Measurements from ENCODE around the gene TPK1. TPM values are rescaled to one million over a fixed set of nuclear protein-coding genes. Genes with fewer than 3 reads are reported as not detected.

The TPK1 gene
- total and polyA plus RNA-seq, 4 donors, result 5.3 to 16.8 (median 15.9) TPM

GRCh38 chr7:144524271-144524670, 311.6 kb downstream of the TPK1 start:
- DNase-seq (no peak), ATAC-seq (ENCODE audit: insufficient read depth, low FRiP score) (no peak)
- H3K4me3 ChIP-seq, result no peak overlapping the region
- no peaks in the 10 kb centered on the region for H3K9me3 ChIP-seq (ENCODE audit: control insufficient read depth in 4 of 4, insufficient read depth in 3 of 4, low read length in 3 of 4)
- no peak overlapping the region for H3K27ac ChIP-seq (ENCODE audit: low read depth in 1 of 2, low read length in 1 of 2)
- no peaks in the 10 kb centered on the region for H3K36me3 ChIP-seq (ENCODE audit: control insufficient read depth in 4 of 4, insufficient read depth in 4 of 4, low read length in 4 of 4)
- H3K27me3 ChIP-seq (ENCODE audit: control insufficient read depth in 3 of 3, insufficient read depth in 3 of 3, low read length in 2 of 3), result no peaks in the 10 kb centered on the region
- peaks cover 0 to 2% (median 0%) of the 10 kb centered on the region in 5 donors for H3K4me1 ChIP-seq (ENCODE audit: control insufficient read depth in 5 of 5, insufficient read depth in 5 of 5, low read length in 5 of 5)
- WGBS, 2 donors, result 84 to 86% methylated on average over 3 of the region's 3 CpGs
- no peak overlapping the region for H3K9ac ChIP-seq (ENCODE audit: insufficient read depth in 1 of 2, low read length in 2 of 2)
- TF ChIP-seq, protein P1, sequence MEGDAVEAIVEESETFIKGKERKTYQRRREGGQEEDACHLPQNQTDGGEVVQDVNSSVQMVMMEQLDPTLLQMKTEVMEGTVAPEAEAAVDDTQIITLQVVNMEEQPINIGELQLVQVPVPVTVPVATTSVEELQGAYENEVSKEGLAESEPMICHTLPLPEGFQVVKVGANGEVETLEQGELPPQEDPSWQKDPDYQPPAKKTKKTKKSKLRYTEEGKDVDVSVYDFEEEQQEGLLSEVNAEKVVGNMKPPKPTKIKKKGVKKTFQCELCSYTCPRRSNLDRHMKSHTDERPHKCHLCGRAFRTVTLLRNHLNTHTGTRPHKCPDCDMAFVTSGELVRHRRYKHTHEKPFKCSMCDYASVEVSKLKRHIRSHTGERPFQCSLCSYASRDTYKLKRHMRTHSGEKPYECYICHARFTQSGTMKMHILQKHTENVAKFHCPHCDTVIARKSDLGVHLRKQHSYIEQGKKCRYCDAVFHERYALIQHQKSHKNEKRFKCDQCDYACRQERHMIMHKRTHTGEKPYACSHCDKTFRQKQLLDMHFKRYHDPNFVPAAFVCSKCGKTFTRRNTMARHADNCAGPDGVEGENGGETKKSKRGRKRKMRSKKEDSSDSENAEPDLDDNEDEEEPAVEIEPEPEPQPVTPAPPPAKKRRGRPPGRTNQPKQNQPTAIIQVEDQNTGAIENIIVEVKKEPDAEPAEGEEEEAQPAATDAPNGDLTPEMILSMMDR (IDR thresholded peaks at IDR 0.05; ENCODE audit: control extremely low read depth, extremely low read depth), result no peak

GRCh38 chr7:144523621-144524020, 312.2 kb downstream of the TPK1 start:
- H3K27ac ChIP-seq (ENCODE audit: low read depth in 1 of 2, low read length in 1 of 2), result no peak overlapping the region
- 91 to 95% methylated on average over 3 of the region's 3 CpGs for WGBS, 2 donors
- no peak overlapping the region for H3K9ac ChIP-seq (ENCODE audit: insufficient read depth in 1 of 2, low read length in 2 of 2)
- TF ChIP-seq, protein P1 (IDR thresholded peaks at IDR 0.05; ENCODE audit: control extremely low read depth, extremely low read depth), result no peak
- H3K36me3 ChIP-seq (ENCODE audit: control insufficient read depth in 4 of 4, insufficient read depth in 4 of 4, low read length in 4 of 4), result no peaks in the 10 kb centered on the region
- no peaks in the 10 kb centered on the region for H3K9me3 ChIP-seq (ENCODE audit: control insufficient read depth in 4 of 4, insufficient read depth in 3 of 4, low read length in 3 of 4)
- H3K4me1 ChIP-seq (ENCODE audit: control insufficient read depth in 5 of 5, insufficient read depth in 5 of 5, low read length in 5 of 5), result peaks cover 0 to 2% (median 0%) of the 10 kb centered on the region in 5 donors
- no peak for ATAC-seq (ENCODE audit: insufficient read depth, low FRiP score)
- H3K27me3 ChIP-seq (ENCODE audit: control insufficient read depth in 3 of 3, insufficient read depth in 3 of 3, low read length in 2 of 3), result no peaks in the 10 kb centered on the region
- H3K4me3 ChIP-seq, result no peak overlapping the region
- DNase-seq, result no peak

GRCh38 chr7:144519925-144520324, 315.9 kb downstream of the TPK1 start:
- no peaks in the 10 kb centered on the region for H3K27me3 ChIP-seq (ENCODE audit: control insufficient read depth in 3 of 3, insufficient read depth in 3 of 3, low read length in 2 of 3)
- no peaks in the 10 kb centered on the region for H3K9me3 ChIP-seq (ENCODE audit: control insufficient read depth in 4 of 4, insufficient read depth in 3 of 4, low read length in 3 of 4)
- H3K27ac ChIP-seq (ENCODE audit: low read depth in 1 of 2, low read length in 1 of 2), result no peak overlapping the region
- no peak overlapping the region for H3K4me3 ChIP-seq
- ATAC-seq (ENCODE audit: insufficient read depth, low FRiP score) (no peak), DNase-seq (peak in 2 of 3 donors; percentile 39 to 49)
- TF ChIP-seq, protein P1 (IDR thresholded peaks at IDR 0.05; ENCODE audit: control extremely low read depth, extremely low read depth), result no peak
- H3K4me1 ChIP-seq (ENCODE audit: control insufficient read depth in 5 of 5, insufficient read depth in 5 of 5, low read length in 5 of 5), result peaks cover 0 to 16% (median 4%) of the 10 kb centered on the region in 5 donors
- WGBS, 2 donors, result 60 to 70% methylated on average over 4 of the region's 4 CpGs
- H3K36me3 ChIP-seq (ENCODE audit: control insufficient read depth in 4 of 4, insufficient read depth in 4 of 4, low read length in 4 of 4), result no peaks in the 10 kb centered on the region
- no peak overlapping the region for H3K9ac ChIP-seq (ENCODE audit: insufficient read depth in 1 of 2, low read length in 2 of 2)

DNA sequence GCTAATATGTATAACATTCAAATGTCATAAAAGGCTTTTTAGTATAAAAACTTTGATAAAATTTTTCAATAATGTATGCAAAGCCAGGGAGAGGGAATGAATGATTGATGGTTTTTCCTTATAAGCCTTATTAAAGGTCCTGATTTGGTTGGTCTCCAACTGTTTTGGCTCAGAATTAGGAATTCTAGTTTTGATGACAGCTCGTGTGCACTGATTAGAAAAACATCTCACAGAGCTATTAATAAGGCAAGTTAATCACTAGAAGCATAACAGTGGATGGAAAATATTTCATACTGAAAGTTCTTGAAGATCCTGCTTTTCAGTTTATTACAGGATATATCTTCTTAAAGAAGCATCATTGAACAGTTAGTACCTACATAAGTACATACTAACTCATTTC, 317.5 kb downstream of the TPK1 start:
- H3K27ac ChIP-seq (ENCODE audit: low read depth in 1 of 2, low read length in 1 of 2), result no peak overlapping the region
- WGBS, 2 donors, result 60 to 80% methylated on average over 1 of the region's 1 CpG
- H3K4me3 ChIP-seq, result no peak overlapping the region
- no peak overlapping the region for H3K9ac ChIP-seq (ENCODE audit: insufficient read depth in 1 of 2, low read length in 2 of 2)
- no peak for ATAC-seq (ENCODE audit: insufficient read depth, low FRiP score)
- peaks cover 0 to 19% (median 4%) of the 10 kb centered on the region in 5 donors for H3K4me1 ChIP-seq (ENCODE audit: control insufficient read depth in 5 of 5, insufficient read depth in 5 of 5, low read length in 5 of 5)
- H3K27me3 ChIP-seq (ENCODE audit: control insufficient read depth in 3 of 3, insufficient read depth in 3 of 3, low read length in 2 of 3), result no peaks in the 10 kb centered on the region
- H3K9me3 ChIP-seq (ENCODE audit: control insufficient read depth in 4 of 4, insufficient read depth in 3 of 4, low read length in 3 of 4), result no peaks in the 10 kb centered on the region
- TF ChIP-seq, protein P1 (IDR thresholded peaks at IDR 0.05; ENCODE audit: control extremely low read depth, extremely low read depth), result no peak
- no peaks in the 10 kb centered on the region for H3K36me3 ChIP-seq (ENCODE audit: control insufficient read depth in 4 of 4, insufficient read depth in 4 of 4, low read length in 4 of 4)
- DNase-seq, result no peak

All from lung (tissue), 12 donors.